G401.6 (cell line): ENCODE measurements around the gene SMIM38.

ENCODE experiments used
- FAIRE-seq: peaks from 2 replicates; lab custom pipeline; 2012; peaks lifted over from hg19 to GRCh38; lab: Jason Lieb, UNC

The SMIM38 gene

DNA sequence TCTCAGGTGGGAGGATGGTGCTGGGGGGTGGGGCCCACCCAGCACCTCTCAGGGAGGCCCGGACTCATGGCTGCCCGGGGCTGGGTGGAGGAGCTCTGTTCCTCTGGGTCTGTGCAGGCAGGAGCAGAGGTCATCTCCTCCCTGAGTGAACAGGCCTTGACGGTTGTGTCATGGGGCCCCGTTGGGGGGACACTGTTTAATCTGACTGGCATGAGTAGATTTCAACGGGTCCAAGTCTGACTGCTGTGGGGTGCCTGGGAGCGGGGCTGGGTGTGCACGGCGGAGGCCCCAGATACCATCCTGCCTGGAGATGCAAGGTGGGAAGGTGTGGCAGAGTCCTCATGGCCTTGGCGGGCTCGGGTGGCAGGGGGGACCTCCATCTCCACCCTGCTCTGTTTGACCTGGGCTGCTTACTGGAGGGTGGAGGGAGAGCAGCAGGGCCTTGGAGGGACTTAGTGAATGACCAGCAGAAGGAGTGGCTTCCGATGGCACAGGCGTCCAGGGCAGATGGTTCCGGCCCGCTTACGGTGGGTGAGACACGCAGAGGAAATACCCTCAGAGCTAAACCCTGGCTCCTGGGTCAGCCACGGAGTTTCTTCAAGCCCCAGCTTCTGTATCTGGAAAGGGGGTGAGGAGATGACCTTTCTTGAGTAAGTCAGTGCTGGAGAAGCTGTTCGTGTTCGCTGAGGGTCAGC is 48.7 kb downstream of the SMIM38 start:
- FAIRE-seq: no peak

- no peak for FAIRE-seq
Measured at GRCh38 chr11:69204941-69205742, 49.4 kb downstream of the SMIM38 start.
